ENCODE data around the gene PPP4R3A.

PPP4R3A gene

DNA sequence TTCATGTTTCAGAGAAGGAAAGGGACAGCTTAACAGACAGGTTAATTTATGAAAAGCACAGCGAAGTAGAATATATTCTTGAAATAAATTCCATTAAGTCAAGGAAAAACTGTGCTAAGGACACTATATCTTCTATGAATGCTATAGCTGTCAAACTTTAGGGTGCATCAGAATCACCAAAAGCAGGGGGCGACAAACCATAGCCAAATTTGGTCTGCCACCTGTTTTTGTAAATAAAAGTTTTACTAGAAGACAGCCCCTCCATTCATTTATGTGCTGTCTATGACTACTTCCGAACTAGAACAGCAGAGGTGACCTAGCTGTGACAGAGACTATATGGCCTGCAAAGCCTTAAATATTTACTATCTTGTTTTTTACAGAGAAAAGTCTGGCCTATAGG, 25.9 kb downstream of the PPP4R3A start:
- no peak for DNase-seq (ENCODE audit: extremely low spot score)
- no peak for TF ChIP-seq CTBP1 (IDR thresholded peaks at IDR 0.05; ENCODE audit: borderline replicate concordance)
- no peak for TF ChIP-seq ARNT (IDR thresholded peaks at IDR 0.05)
- no peak for TF ChIP-seq FOXM1 (IDR thresholded peaks at IDR 0.05; ENCODE audit: borderline replicate concordance)
- TF ChIP-seq, protein P1, sequence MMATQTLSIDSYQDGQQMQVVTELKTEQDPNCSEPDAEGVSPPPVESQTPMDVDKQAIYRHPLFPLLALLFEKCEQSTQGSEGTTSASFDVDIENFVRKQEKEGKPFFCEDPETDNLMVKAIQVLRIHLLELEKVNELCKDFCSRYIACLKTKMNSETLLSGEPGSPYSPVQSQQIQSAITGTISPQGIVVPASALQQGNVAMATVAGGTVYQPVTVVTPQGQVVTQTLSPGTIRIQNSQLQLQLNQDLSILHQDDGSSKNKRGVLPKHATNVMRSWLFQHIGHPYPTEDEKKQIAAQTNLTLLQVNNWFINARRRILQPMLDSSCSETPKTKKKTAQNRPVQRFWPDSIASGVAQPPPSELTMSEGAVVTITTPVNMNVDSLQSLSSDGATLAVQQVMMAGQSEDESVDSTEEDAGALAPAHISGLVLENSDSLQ (IDR thresholded peaks at IDR 0.05) = no peak
- no peak for TF ChIP-seq LEF1 (IDR thresholded peaks at IDR 0.05; ENCODE audit: borderline replicate concordance)
- TF ChIP-seq FOXK2 (IDR thresholded peaks at IDR 0.05) = no peak
- TF ChIP-seq HDGF (IDR thresholded peaks at IDR 0.05; ENCODE audit: borderline replicate concordance) = no peak
- no peak for TF ChIP-seq NFRKB (IDR thresholded peaks at IDR 0.05)
- no peak for TF ChIP-seq SP1 (IDR thresholded peaks at IDR 0.05)
- POLR2A ChIA-PET = interaction anchor here (1.0 kb wide), 1 partner anchor 25 kb away, joined by 3 read pairs; the partner anchor contains the start of gene PPP4R3A
- CTCF ChIA-PET = no interaction called here

DNA sequence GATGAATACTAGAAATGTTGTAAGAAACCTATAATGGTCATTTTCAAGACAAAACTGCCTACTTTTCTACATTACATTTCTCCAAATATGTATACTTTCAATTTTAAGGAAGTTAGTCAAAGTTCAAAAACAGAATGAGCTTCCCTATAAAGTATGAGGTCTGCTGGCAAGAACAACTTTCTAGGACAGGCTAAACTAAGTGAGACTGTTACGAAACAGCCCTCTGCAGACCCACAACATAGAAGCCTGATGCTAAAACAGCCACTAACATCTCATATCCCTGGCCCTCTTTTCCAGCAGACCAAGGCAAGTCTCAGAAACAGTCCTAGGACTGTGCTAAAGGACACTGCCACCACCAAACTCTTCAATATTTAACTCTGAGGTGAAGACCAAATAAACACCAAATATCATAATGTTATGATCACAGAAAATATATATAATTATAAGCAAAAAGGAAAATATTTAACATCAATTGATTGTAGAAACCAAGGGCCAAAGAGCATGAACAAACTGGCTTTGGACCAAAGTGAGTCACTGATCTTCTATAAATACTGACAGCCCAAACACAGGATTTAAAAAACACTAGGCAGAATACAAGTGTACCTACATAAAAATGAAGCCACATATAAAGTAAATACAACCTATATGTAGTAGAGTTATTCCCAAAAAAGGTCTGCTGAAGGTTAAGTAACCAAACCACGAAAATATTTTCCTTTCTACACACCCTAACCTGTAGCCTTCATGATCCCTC, 27.7 kb downstream of the PPP4R3A start:
- CTCF ChIA-PET = no interaction called here
- POLR2A ChIA-PET = no interaction called here
- DNase-seq (ENCODE audit: extremely low spot score) = no peak
- TF ChIP-seq TARDBP (IDR thresholded peaks at IDR 0.05) = no peak
- TF ChIP-seq ZNF384 (IDR thresholded peaks at IDR 0.05) = no peak
- no peak for TF ChIP-seq CTBP1 (IDR thresholded peaks at IDR 0.05; ENCODE audit: borderline replicate concordance)
- no peak for TF ChIP-seq SP1 (IDR thresholded peaks at IDR 0.05)
- no peak for TF ChIP-seq ARNT (IDR thresholded peaks at IDR 0.05)
- TF ChIP-seq, protein P1 (IDR thresholded peaks at IDR 0.05) = no peak
- TF ChIP-seq BHLHE40 (IDR thresholded peaks at IDR 0.05; ENCODE audit: borderline replicate concordance) = no peak
- TF ChIP-seq FOXA1 (IDR thresholded peaks at IDR 0.05) = no peak
- TF ChIP-seq NFRKB (IDR thresholded peaks at IDR 0.05) = no peak
- TF ChIP-seq L3MBTL2 (conservative IDR thresholded peaks at IDR 0.05) = no peak
- TF ChIP-seq LEF1 (IDR thresholded peaks at IDR 0.05; ENCODE audit: borderline replicate concordance) = no peak
- TF ChIP-seq FOXK2 (IDR thresholded peaks at IDR 0.05) = no peak
- TF ChIP-seq ELF4 (IDR thresholded peaks at IDR 0.05) = no peak
- TF ChIP-seq SUZ12 (IDR thresholded peaks at IDR 0.05) = no peak
- no peak for TF ChIP-seq HDGF (IDR thresholded peaks at IDR 0.05; ENCODE audit: borderline replicate concordance)

DNA sequence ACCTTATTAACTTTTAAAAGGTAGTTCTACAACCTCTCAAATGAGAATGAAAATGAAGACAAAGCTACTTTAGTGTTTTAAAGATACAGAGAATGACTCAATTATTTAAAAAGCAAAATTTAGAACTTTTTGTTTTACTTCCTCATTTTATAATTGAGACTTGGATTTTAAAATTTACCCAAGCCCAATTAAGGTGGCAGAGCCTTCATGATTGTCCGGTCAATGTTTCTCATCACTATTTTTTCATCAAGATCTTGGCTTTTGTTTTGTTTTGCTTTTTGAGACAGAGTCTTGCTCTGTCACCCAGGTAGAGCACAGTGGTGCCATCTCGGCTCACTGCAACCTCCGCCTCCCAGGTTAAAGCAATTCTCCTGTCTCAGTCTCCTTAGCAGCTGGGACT, 32.7 kb downstream of the PPP4R3A start:
- ChIA-PET CTCF (no interaction called here), POLR2A (no interaction called here)
- no peak for DNase-seq (ENCODE audit: extremely low spot score)
- no peak for TF ChIP-seq NFRKB (IDR thresholded peaks at IDR 0.05)
- no peak for TF ChIP-seq SUZ12 (IDR thresholded peaks at IDR 0.05)
- TF ChIP-seq CTBP1 (IDR thresholded peaks at IDR 0.05; ENCODE audit: borderline replicate concordance) = no peak
- no peak for TF ChIP-seq L3MBTL2 (conservative IDR thresholded peaks at IDR 0.05)
- TF ChIP-seq ELF4 (IDR thresholded peaks at IDR 0.05) = no peak
- TF ChIP-seq SP1 (IDR thresholded peaks at IDR 0.05) = no peak

DNA sequence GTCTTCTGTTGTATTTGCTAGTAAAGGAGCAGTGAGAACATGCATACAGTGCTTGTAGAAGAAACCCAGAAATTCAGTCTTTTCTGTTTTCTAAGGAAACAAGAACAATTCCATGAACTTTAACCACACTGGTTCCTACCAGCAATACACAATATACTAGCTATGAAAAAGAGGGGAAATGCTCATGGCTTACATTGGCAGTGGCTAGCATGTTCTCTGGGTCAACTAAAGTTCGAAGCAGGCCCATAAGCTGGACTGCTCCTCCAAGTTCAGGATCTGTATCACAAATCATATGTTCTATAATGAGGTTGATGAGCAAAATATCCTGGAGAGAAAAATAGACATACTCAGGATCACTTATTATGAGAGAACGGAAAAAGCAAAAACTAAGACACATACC, 37.1 kb downstream of the PPP4R3A start:
- no peak for DNase-seq (ENCODE audit: extremely low spot score)
- CTCF ChIA-PET = no interaction called here
- TF ChIP-seq, protein P1 (IDR thresholded peaks at IDR 0.05) = no peak
- TF ChIP-seq FOXM1 (IDR thresholded peaks at IDR 0.05; ENCODE audit: borderline replicate concordance) (no peak), ARNT (IDR thresholded peaks at IDR 0.05) (no peak), FOXK2 (IDR thresholded peaks at IDR 0.05) (no peak), SUZ12 (IDR thresholded peaks at IDR 0.05) (no peak), FOXA1 (IDR thresholded peaks at IDR 0.05) (no peak), ZNF384 (IDR thresholded peaks at IDR 0.05) (no peak), ELF4 (IDR thresholded peaks at IDR 0.05) (no peak), SP1 (IDR thresholded peaks at IDR 0.05) (no peak), CTBP1 (IDR thresholded peaks at IDR 0.05; ENCODE audit: borderline replicate concordance) (no peak), TARDBP (IDR thresholded peaks at IDR 0.05) (no peak), NFRKB (IDR thresholded peaks at IDR 0.05) (no peak), LEF1 (IDR thresholded peaks at IDR 0.05; ENCODE audit: borderline replicate concordance) (no peak), HDGF (IDR thresholded peaks at IDR 0.05; ENCODE audit: borderline replicate concordance) (no peak), BHLHE40 (IDR thresholded peaks at IDR 0.05; ENCODE audit: borderline replicate concordance) (no peak), L3MBTL2 (conservative IDR thresholded peaks at IDR 0.05) (no peak)
- POLR2A ChIA-PET = no interaction called here

DNA sequence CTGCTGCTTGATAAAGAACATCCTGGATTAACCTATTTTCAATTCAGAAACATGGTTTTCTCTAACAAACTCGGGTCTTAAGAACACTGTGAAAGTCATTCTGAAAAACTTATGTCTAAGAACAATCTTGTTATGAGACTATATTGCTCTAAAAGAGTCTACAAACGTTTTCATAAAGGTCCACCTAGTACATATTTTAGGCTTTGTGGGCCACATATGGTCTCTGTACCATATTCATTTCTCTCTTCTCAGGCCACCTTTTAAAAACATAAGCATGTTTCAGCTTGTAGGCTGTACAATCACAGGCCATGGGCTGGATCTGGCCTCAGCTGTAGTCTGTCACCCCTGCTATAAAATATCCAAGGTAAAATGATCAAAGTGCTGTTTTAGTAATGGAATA, 39.9 kb downstream of the PPP4R3A start:
- DNase-seq (ENCODE audit: extremely low spot score) = no peak
- no peak for TF ChIP-seq LEF1 (IDR thresholded peaks at IDR 0.05; ENCODE audit: borderline replicate concordance)
- no peak for TF ChIP-seq BHLHE40 (IDR thresholded peaks at IDR 0.05; ENCODE audit: borderline replicate concordance)
- no peak for TF ChIP-seq SP1 (IDR thresholded peaks at IDR 0.05)
- POLR2A ChIA-PET = no interaction called here
- CTCF ChIA-PET = interaction anchor here (0.6 kb wide), 1 partner anchor 34 kb away, joined by 4 read pairs; no protein-coding TSS in a partner anchor

DNA sequence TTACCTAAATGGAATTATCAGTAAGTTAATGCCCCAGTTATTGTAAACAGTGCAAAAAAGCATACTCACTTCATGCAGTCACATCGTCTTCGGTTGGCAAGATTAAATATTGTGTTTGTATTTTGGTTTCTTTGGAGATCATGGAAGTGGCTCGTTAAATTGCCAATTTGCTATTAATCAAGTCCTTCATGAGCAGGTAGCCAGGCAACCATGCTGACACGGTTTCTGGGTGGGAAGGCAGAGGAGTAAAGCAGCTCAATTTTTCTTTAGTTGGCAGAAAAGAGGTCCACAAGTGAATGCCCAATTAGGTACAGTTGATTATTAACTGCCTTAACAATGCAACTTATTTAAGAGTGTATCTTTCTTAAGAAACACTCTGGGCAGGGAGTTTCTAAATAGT, 43.9 kb downstream of the PPP4R3A start:
- POLR2A ChIA-PET = no interaction called here
- DNase-seq (ENCODE audit: extremely low spot score) = no peak
- CTCF ChIA-PET = interaction anchor here (1.2 kb wide), 1 partner anchor 39 kb away, joined by 3 read pairs; no protein-coding TSS in a partner anchor
- TF ChIP-seq, protein P1 (IDR thresholded peaks at IDR 0.05) = peak; percentile 73
- TF ChIP-seq BHLHE40 (IDR thresholded peaks at IDR 0.05; ENCODE audit: borderline replicate concordance) = no peak
